ENCODE results near the gene TTF2.

DNA sequence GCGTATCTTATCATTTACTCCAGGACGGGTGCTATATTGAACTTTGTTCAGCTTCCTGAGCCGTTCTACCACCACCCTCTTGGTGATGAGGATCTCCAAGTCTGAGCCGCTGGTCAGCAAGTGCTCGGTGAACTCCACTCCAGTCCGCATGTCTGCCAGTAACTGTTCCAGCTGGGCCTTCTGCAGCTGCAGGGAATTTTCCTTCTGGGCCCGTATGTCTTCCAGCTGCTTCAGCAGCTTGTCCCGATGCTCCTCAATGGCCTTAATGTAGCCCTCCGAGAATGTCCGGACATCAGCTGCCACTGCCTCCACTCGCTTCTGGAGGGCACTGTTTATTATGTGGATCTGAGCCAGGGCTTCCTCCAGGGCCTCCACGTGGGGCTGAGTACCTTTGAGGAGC is 58.0 kb downstream of the TTF2 start:
- no peak for TF ChIP-seq EZH2phosphoT487 (conservative IDR thresholded peaks at IDR 0.05; ENCODE audit: low read length)
- TF ChIP-seq, protein P1, sequence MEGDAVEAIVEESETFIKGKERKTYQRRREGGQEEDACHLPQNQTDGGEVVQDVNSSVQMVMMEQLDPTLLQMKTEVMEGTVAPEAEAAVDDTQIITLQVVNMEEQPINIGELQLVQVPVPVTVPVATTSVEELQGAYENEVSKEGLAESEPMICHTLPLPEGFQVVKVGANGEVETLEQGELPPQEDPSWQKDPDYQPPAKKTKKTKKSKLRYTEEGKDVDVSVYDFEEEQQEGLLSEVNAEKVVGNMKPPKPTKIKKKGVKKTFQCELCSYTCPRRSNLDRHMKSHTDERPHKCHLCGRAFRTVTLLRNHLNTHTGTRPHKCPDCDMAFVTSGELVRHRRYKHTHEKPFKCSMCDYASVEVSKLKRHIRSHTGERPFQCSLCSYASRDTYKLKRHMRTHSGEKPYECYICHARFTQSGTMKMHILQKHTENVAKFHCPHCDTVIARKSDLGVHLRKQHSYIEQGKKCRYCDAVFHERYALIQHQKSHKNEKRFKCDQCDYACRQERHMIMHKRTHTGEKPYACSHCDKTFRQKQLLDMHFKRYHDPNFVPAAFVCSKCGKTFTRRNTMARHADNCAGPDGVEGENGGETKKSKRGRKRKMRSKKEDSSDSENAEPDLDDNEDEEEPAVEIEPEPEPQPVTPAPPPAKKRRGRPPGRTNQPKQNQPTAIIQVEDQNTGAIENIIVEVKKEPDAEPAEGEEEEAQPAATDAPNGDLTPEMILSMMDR (IDR thresholded peaks at IDR 0.05; ENCODE audit: insufficient read depth, low read length, poor library complexity, severe bottlenecking), result no peak
